ENCODE measurements around the gene DEAF1. TPM values are rescaled to one million over a fixed set of nuclear protein-coding genes. Genes with fewer than 3 reads are reported as not detected.
A peak's percentile ranks its signal among the peaks of the same experiment; 100 is the strongest.
"Not testable (repeated sequence)": the region's sequence is repeated elsewhere in the genome, so short reads cannot be mapped to it uniquely, and the experiment has no call there.

Gene DEAF1, protein sequence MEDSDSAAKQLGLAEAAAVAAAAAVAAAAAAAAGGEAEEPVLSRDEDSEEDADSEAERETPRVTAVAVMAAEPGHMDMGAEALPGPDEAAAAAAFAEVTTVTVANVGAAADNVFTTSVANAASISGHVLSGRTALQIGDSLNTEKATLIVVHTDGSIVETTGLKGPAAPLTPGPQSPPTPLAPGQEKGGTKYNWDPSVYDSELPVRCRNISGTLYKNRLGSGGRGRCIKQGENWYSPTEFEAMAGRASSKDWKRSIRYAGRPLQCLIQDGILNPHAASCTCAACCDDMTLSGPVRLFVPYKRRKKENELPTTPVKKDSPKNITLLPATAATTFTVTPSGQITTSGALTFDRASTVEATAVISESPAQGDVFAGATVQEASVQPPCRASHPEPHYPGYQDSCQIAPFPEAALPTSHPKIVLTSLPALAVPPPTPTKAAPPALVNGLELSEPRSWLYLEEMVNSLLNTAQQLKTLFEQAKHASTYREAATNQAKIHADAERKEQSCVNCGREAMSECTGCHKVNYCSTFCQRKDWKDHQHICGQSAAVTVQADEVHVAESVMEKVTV
- total RNA-seq = 20.6 TPM
- long read RNA-seq, transcript DEAF1-201 (12 exons, 2,500 nt) = major isoform, 21 of 36 reads
- long read RNA-seq, partial matches to known transcripts = 7 of 36 reads
- long read RNA-seq, other reads (novel, unspliced or antisense) = 7 of 36 reads

- intact Hi-C loops (cut with DNase I) = loop anchor here (5.0 kb wide), 1 partner anchor 77 kb away; the partner anchor contains the start of gene IRF7
- ATAC-seq = peak; percentile 94
- peak; percentile 99 for DNase-seq (ENCODE audit: missing footprints)
These were observed at the start of gene DEAF1 for GRCh38 chr11:694563-695287. DEAF1 (minus strand) TSS chr11:695222; CDS start chr11:695047, 175 bp downstream.

DNA sequence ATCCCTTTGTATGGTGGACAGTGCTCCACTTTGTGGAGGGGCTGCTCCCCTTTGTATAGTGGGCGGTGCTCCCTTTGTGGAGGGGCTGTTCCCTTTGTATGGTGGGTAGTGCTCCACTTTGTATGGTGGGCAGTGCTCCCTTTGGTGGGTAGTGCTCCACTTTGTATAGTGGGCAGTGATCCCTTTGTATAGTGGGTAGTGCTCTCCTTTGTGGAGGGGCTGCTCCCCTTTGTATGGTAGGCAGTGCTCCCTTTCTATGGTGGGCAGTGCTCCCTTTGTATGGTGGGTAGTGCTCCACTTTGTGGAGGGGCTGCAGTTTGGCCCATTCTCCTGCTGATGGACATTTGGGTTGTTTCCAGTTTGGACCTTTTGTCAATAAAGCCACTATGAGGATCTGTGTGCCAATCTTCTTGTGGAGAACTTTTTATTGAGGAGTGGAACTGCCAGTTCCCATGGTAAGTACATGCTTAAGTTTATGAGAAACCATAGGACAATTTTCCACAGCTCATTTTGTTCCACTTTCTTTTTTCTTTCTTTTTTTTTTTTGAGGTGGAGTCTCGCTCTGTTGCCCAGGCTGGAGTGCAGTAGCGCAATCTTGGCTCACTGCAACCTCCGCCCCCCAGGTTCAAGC is 47.7 kb upstream of the DEAF1 start:
- intact Hi-C loops (cut with DNase I) = no loop called here
- ATAC-seq (no peak), DNase-seq (ENCODE audit: missing footprints) (no peak)

- no peak for ATAC-seq
- intact Hi-C loops (cut with DNase I) = no loop called here
- DNase-seq (ENCODE audit: missing footprints) = no peak
These were observed 47.1 kb upstream of the DEAF1 start for GRCh38 chr11:742156-742546.

DNA sequence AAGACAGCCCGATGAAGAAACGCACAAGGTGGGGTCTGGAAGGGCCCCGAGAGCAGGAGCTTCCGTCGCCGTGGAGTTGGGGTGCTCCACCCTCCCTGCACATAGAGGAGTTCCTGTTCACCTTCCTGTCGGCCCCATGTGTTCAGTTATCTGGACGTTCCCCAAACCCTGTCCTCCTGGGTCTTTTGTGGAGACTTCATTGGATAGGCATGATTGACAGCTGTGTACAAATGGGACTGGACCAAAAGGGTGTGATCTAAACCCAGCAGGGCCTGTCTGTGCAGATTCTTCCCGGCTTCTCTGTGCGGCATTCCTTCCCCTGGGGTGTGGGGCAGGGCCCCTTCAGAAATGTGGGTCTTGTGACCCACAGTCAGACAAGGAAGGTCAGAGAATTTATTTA is 42.9 kb upstream of the DEAF1 start:
- intact Hi-C loops (cut with DNase I); DNase-seq (ENCODE audit: missing footprints); ATAC-seq: not testable (repeated sequence)

GRCh38 chr11:737366-737765 is 42.3 kb upstream of the DEAF1 start:
- DNase-seq (ENCODE audit: missing footprints) (no peak), ATAC-seq (no peak)
- intact Hi-C loops (cut with DNase I) = no loop called here

DNA sequence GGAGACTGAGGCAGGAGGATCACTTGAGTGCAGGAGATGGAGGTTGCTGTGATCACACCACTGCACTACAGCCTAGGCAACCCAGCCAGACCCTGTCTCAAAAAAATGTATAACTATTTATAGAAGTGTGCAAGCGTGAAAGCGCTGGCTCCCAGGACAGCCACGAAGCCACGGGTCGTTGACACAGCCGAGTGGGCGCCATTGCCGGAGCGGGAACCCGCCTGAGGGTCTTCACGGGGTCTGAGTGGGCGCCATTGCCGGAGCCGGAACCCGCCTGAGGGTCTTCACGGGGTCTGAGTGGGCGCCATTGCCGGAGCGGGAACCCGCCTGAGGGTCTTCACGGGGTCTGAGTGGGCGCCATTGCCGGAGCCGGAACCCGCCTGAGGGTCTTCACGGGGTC is 39.5 kb upstream of the DEAF1 start:
- DNase-seq (ENCODE audit: missing footprints); ATAC-seq: not testable (repeated sequence)

DNA sequence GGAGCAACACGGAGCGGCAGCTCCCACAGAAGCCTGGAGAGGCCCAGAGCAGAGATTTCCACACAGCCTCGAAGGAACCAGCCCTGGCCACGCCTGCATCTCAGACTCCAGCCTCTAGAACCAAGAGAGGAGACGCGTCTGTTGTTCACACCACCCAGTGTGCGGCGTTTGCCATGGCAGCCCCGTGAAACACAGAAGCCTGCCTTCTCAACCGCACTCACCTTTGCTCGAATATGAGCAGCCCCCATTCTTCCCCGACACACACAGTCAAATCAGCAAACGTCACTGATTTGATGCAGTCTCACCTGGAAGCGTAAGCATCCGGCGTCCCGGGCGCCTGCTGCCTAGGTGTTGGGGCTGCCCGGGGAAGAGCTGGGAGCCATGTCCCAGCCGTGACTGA is 38.0 kb upstream of the DEAF1 start:
- DNase-seq (ENCODE audit: missing footprints) = no peak
- ATAC-seq = no peak
- intact Hi-C loops (cut with DNase I) = no loop called here

More for the DNA sequence above, 39.5 kb upstream of the DEAF1 start:
- intact Hi-C loops (cut with DNase I) = not testable (repeated sequence)

DNA sequence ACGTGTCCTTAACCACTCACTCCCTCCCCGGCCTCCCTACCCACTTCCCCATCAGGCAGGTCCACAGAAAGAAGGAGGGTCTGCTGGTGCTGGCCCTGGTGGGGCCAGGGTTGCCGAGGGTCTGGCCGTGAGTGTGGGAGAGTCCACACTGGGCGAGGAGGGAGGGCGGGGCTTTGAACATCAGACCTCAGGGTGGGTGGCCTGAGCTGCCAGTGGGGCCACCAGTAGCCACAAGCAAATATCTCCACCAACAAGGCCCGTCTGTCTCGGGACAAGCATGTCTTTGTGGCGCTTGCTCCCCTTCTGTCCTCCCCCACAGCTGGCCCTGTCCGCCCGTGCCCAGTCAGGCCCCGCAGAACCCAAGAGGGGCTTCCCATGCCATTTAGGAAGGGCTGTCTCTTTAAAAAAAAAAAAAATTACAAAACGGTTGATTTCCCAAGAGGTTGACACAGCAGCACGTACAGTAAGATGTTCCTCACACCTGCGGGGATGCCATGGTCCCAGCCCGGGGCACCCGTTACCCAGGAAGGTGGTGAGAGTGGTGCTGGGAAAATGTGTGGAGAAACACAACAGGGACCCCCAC is 34.6 kb upstream of the DEAF1 start:
- intact Hi-C loops (cut with DNase I) = loop anchor here (2.0 kb wide), 1 partner anchor 67 kb away; no protein-coding TSS in a partner anchor
- no peak for ATAC-seq
- DNase-seq (ENCODE audit: missing footprints) = no peak

DNA sequence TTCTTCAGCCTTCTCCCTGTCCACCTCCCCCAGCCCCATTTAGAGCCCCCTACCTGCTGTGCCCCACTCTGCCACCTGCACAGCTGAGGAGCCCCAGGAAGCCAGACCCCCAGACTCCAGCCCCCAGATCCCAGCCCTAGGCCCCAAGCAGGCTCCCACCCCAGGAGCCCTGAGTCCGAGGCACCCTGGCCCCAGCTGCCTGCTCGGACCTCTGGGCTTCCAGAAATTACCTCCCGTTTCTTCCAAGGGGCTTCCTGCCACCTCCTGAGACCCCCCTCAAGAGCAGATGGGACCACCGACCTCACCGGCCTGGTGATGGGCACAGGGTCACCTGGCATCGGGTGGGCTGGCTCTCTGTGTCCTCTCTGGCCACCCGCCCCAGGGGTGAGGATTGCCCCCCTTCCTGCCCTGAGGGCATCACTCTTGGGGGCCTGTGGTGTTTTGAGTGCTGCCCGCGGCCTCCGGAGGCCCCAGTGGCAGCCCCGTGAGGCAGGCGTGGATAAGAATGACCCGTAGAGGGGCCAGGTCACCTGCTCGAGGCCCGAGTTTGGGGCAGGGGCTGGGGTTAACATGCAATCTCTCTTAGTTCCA is 34.0 kb upstream of the DEAF1 start:
- no peak for ATAC-seq
- DNase-seq (ENCODE audit: missing footprints) = no peak
- intact Hi-C loops (cut with DNase I) = loop anchor here (2.0 kb wide), 1 partner anchor 66 kb away; no protein-coding TSS in a partner anchor

- intact Hi-C loops (cut with DNase I) = loop anchor here (2.0 kb wide), 1 partner anchor 65 kb away; no protein-coding TSS in a partner anchor
- DNase-seq (ENCODE audit: missing footprints) = peak; percentile 89
- peak; percentile 87 for ATAC-seq
These were observed 33.1 kb upstream of the DEAF1 start for GRCh38 chr11:727859-728748.

GRCh38 chr11:727281-727701 is 32.3 kb upstream of the DEAF1 start:
- intact Hi-C loops (cut with DNase I) = no loop called here
- no peak for DNase-seq (ENCODE audit: missing footprints)
- ATAC-seq = peak; percentile 2

GRCh38 chr11:726278-727220 is 31.5 kb upstream of the DEAF1 start:
- intact Hi-C loops (cut with DNase I) = no loop called here
- ATAC-seq = no peak
- peak; percentile 83 for DNase-seq (ENCODE audit: missing footprints)

GRCh38 chr11:725624-726202 is 30.7 kb upstream of the DEAF1 start:
- intact Hi-C loops (cut with DNase I) = no loop called here
- no peak for DNase-seq (ENCODE audit: missing footprints)
- ATAC-seq = no peak

GRCh38 chr11:724778-725386 is 29.9 kb upstream of the DEAF1 start:
- intact Hi-C loops (cut with DNase I) = no loop called here
- ATAC-seq (no peak), DNase-seq (ENCODE audit: missing footprints) (no peak)

- DNase-seq (ENCODE audit: missing footprints) = peak; percentile 57
- intact Hi-C loops (cut with DNase I) = no loop called here
- no peak for ATAC-seq
These were observed 29.2 kb upstream of the DEAF1 start for GRCh38 chr11:724049-724777.
